GM23338 (cell line): Measurements from ENCODE around the gene ST7L. TPM values are rescaled to one million over a fixed set of nuclear protein-coding genes. Genes with fewer than 3 reads are reported as not detected.

Experiments
- ATAC-seq: fragments of 200-7000 bp; cut with Tn5 transposase; 3 replicates; pipeline ENCODE4 v1.9.1; 2020
- DNase-seq: peaks from one replicate; pipeline ENCODE4 v3.0.0-alpha.2; 2015; ENCODE audit warnings: low spot score
- H2AFZ ChIP-seq: fragments of 200-600 bp; sonication (generic); 2 replicates; pipeline ENCODE4 v1.8.0; 2016; ENCODE audit warnings: antibody characterized with exemption, mild to moderate bottlenecking, moderate library complexity
- H3F3A ChIP-seq: fragments of 200-600 bp; sonication (generic); replicated peaks from 2 replicates; pipeline ENCODE4 v1.8.0; 2017; ENCODE audit warnings: antibody characterized with exemption, mixed run types, low read depth
- H3K27ac ChIP-seq: fragments of 200-600 bp; sonication (generic); 2 replicates; pipeline ENCODE4 v1.6.1; 2016; ENCODE audit warnings: low read depth
- H3K27me3 ChIP-seq: fragments of 200-600 bp; sonication (generic); 2 replicates; pipeline ENCODE4 v1.8.0; 2016; ENCODE audit warnings: mild to moderate bottlenecking, mixed run types, moderate library complexity; ENCODE audit not compliant: insufficient read depth
- H3K36me3 ChIP-seq: fragments of 200-600 bp; sonication (generic); 2 replicates; pipeline ENCODE4 v1.8.0; 2016; ENCODE audit warnings: mild to moderate bottlenecking; ENCODE audit not compliant: insufficient read depth
- H3K4me1 ChIP-seq: fragments of 200-600 bp; sonication (generic); 2 replicates; pipeline ENCODE4 v1.8.0; 2016; ENCODE audit warnings: mild to moderate bottlenecking, moderate library complexity; ENCODE audit not compliant: insufficient read depth
- H3K4me2 ChIP-seq: fragments of 200-600 bp; sonication (generic); 2 replicates; pipeline ENCODE4 v1.7.1; 2017; ENCODE audit warnings: mixed run types
- H3K4me3 ChIP-seq: fragments of 200-600 bp; sonication (generic); 2 replicates; pipeline ENCODE4 v1.6.1; 2016; ENCODE audit warnings: mixed run types
- H3K79me2 ChIP-seq: fragments of 200-600 bp; sonication (generic); replicated peaks from 2 replicates; pipeline ENCODE4 v1.8.0; 2017; ENCODE audit warnings: mild to moderate bottlenecking; ENCODE audit not compliant: insufficient read depth
- H3K9me2 ChIP-seq: fragments of 200-600 bp; sonication (generic); 2 replicates; pipeline ENCODE4 v1.8.0; 2017; ENCODE audit not compliant: insufficient read depth
- H4K20me1 ChIP-seq: fragments of 200-600 bp; sonication (generic); replicated peaks from 2 replicates; pipeline ENCODE4 v1.8.0; 2017; ENCODE audit warnings: mild to moderate bottlenecking; ENCODE audit not compliant: insufficient read depth
- H3K27ac Mint-ChIP-seq: 2 replicates; pipeline ENCODE4 v1.8.0; 2020; ENCODE audit warnings: inconsistent platforms, mild to moderate bottlenecking, moderate library complexity, mixed read lengths
- H3K27me3 Mint-ChIP-seq: 3 replicates; pipeline ENCODE4 v1.8.0; 2022; ENCODE audit warnings: low read depth, mild to moderate bottlenecking, moderate library complexity, mixed read lengths, inconsistent platforms; ENCODE audit not compliant: insufficient read depth, poor library complexity
- H3K36me3 Mint-ChIP-seq: 3 replicates; pipeline ENCODE4 v1.8.0; 2021; ENCODE audit warnings: low read depth, mild to moderate bottlenecking, inconsistent platforms, moderate library complexity, mixed read lengths
- H3K4me1 Mint-ChIP-seq: 3 replicates; pipeline ENCODE4 v1.8.0; 2020; ENCODE audit warnings: mild to moderate bottlenecking, inconsistent platforms, mixed read lengths
- H3K4me3 Mint-ChIP-seq: 3 replicates; pipeline ENCODE4 v1.8.0; 2021; ENCODE audit warnings: moderate library complexity, mild to moderate bottlenecking, inconsistent platforms, mixed read lengths
- H3K9me3 Mint-ChIP-seq: 3 replicates; pipeline ENCODE4 v1.8.0; 2020; ENCODE audit warnings: moderate library complexity, mild to moderate bottlenecking, inconsistent platforms, mixed read lengths
- CTCF ChIP-seq, 2 experiments: fragments of 200-600 bp in 1 of 2; sonication (generic) in 1 of 2; conservative IDR thresholded peaks; 2 replicates each; pipeline versions ENCODE4 v1.5.1 to v1.6.1; 2016 to 2017; ENCODE audit warnings: antibody characterized with exemption in 2 of 2, low read depth in 2 of 2, mild to moderate bottlenecking in 2 of 2, moderate library complexity in 1 of 2
- ETS1 ChIP-seq: IDR thresholded peaks from 2 replicates; pipeline ENCODE4 v1.6.1; 2016; ENCODE audit warnings: antibody characterized with exemption
- EZH2phosphoT487 ChIP-seq: fragments of 200-600 bp; sonication (generic); IDR thresholded peaks from one replicate; pipeline ENCODE4 v1.8.1; 2018; ENCODE audit warnings: antibody characterized with exemption; ENCODE audit not compliant: unreplicated experiment
- JUNB ChIP-seq: IDR thresholded peaks from one replicate; pipeline ENCODE4 v1.6.1; 2016; ENCODE audit warnings: antibody characterized with exemption; ENCODE audit not compliant: unreplicated experiment
- POLR2AphosphoS5 ChIP-seq: IDR thresholded peaks from 2 replicates; pipeline ENCODE4 v1.6.1; 2016; ENCODE audit warnings: antibody characterized with exemption, low read depth
- REST ChIP-seq: IDR thresholded peaks from one replicate; pipeline ENCODE4 v1.6.1; 2018; ENCODE audit warnings: antibody characterized with exemption; ENCODE audit not compliant: unreplicated experiment
- ZNF331 ChIP-seq: fragments of 250-450 bp; sonication (Bioruptor Pico); IDR thresholded peaks from 2 replicates; pipeline ENCODE4 v1.5.0; 2020; ENCODE audit warnings: low read depth, mild to moderate bottlenecking, moderate library complexity
- ZNF462 ChIP-seq: fragments of 250-450 bp; sonication (Bioruptor Pico); IDR thresholded peaks from 2 replicates; pipeline ENCODE4 v1.5.0; 2020; ENCODE audit warnings: mild to moderate bottlenecking, moderate library complexity
- polyA plus RNA-seq: library from polyadenylated mRNA; unstranded; fragments of >200 nt; fragmentation: Nextera tagmentation; extraction: Ambion mirVana; gene quantifications from 2 replicates; pipeline ENCODE4 v1.2.1, GENCODE V29; 2016
- total RNA-seq: library from RNA; depleted of rRNA; stranded (reverse); fragments of >200 nt; shearing (Covaris generic); gene quantifications from 2 replicates; pipeline ENCODE4 v1.2.3, GENCODE V29; 2014

The ST7L gene
- total and polyA plus RNA-seq, 2 experiments from 2014 or later: 18.2 to 21.0 TPM

GRCh38 chr1:112520166-112520565, 98.8 kb downstream of the ST7L start:
- peaks cover 2% of the 10 kb centered on the region for H3K27me3 Mint-ChIP-seq
- Histone ChIP-seq H3K79me2 (no peaks in the 10 kb centered on the region), H3K27me3 (no peaks in the 10 kb centered on the region), H3K9me2 (no peaks in the 10 kb centered on the region), H3K36me3 (no peaks in the 10 kb centered on the region), H2AFZ (no peak overlapping the region), H3K4me1 (peaks cover 10% of the 10 kb centered on the region; the same call in 1 of the 2 replicates), H3K4me3 (no peak overlapping the region), H4K20me1 (no peaks in the 10 kb centered on the region), H3K27ac (no peak overlapping the region), H3F3A (no peaks in the 10 kb centered on the region), H3K4me2 (no peak overlapping the region)
- no peaks in the 10 kb centered on the region for H3K9me3 Mint-ChIP-seq
- H3K27ac Mint-ChIP-seq: no peak overlapping the region
- ATAC-seq: no peak
- no peak for DNase-seq
- no peak overlapping the region for H3K4me3 Mint-ChIP-seq
- peaks cover 20% of the 10 kb centered on the region for H3K4me1 Mint-ChIP-seq
- H3K36me3 Mint-ChIP-seq: no peaks in the 10 kb centered on the region
- TF ChIP-seq EZH2phosphoT487: no peak
- TF ChIP-seq ZNF331 (CRISPR knock-in tag): no peak
- no peak for TF ChIP-seq ETS1

GRCh38 chr1:112518186-112518585, 100.8 kb downstream of the ST7L start:
- H3K27me3 ChIP-seq: peaks cover under 1% of the 10 kb centered on the region; the same call in 1 of the 2 replicates
- ATAC-seq (no peak), DNase-seq (no peak)
- H3K4me3 ChIP-seq: no peak overlapping the region
- Mint-ChIP-seq H3K36me3 (no peaks in the 10 kb centered on the region), H3K27me3 (no peaks in the 10 kb centered on the region), H3K4me3 (no peak overlapping the region), H3K9me3 (no peaks in the 10 kb centered on the region), H3K4me1 (peaks cover 7% of the 10 kb centered on the region; the same call in 2 of the 3 replicates), H3K27ac (no peak overlapping the region)
- no peaks in the 10 kb centered on the region for H3K4me1 ChIP-seq
- H2AFZ ChIP-seq: no peak overlapping the region
- no peaks in the 10 kb centered on the region for H3K36me3 ChIP-seq
- H4K20me1 ChIP-seq: no peaks in the 10 kb centered on the region
- H3K79me2 ChIP-seq: no peaks in the 10 kb centered on the region
- no peak overlapping the region for H3K4me2 ChIP-seq
- H3K27ac ChIP-seq: no peak overlapping the region
- H3K9me2 ChIP-seq: no peaks in the 10 kb centered on the region
- no peaks in the 10 kb centered on the region for H3F3A ChIP-seq
- TF ChIP-seq CTCF (conservative IDR thresholded peaks at IDR 0.05; ENCODE audit: low read depth in 2 of 2) (no peak), POLR2AphosphoS5 (no peak), ZNF462 (no peak), ETS1 (no peak), JUNB (no peak), REST (no peak)
